GM21717 (cell line): ENCODE measurements around the gene B3GNT5.

Source experiments
- ATAC-seq: cut with Tn5 transposase; IDR thresholded peaks from one replicate; pipeline ENCODE4 v1.9.1; 2021; ENCODE audit warnings: mild to moderate bottlenecking, moderate library complexity; ENCODE audit not compliant: unreplicated experiment

B3GNT5 gene

DNA sequence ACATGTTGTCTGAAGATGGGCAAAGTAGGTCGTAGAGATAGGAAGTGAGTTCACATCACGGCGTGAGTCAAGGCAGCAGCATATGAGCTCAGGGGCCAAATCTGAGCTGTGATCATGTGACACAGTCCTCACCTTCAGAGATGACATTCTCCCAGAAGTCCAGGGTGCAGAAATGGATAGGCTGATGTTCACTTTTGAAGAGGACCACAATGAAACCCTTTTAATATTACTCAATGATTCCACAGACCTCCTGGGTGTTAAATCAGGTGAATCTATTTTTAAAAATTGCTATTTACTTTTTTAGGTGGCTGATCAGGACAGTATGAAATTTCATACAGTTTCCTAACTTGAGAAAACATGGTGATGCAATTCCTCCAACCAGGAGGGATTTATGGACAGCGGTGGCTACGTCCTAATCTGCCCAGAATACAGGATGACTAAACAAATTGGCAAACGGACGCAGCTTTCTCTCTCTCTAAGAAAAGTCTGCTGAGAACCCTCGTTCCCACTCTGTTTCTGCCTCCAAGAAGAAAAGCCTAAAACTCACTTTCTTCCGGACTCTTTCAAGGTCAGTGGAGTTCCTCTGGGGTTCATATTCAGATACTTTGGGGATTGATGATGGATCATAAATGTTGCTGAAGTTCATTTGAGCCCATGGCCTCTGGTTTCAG lies 34.4 kb downstream of the B3GNT5 start:
- ATAC-seq = no peak

DNA sequence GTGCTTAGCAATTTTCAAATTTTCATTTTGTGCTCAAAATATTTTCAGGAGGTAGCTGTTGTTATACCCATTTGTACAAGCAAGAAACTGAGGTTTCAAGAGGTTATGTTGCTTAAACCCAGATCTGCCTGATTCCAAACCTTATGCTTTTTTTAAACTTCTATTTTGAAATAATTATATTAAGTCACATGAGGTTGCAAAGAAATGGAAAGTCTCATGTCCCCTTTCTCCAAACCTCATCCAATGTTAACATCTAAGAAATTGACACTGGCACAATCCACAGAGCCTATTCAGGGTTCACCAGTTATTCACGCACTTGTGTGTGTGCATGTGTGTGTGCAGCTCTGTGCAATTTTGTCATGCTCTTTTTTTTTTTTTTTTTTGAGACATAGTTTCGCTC lies 35.1 kb downstream of the B3GNT5 start:
- no peak for ATAC-seq

DNA sequence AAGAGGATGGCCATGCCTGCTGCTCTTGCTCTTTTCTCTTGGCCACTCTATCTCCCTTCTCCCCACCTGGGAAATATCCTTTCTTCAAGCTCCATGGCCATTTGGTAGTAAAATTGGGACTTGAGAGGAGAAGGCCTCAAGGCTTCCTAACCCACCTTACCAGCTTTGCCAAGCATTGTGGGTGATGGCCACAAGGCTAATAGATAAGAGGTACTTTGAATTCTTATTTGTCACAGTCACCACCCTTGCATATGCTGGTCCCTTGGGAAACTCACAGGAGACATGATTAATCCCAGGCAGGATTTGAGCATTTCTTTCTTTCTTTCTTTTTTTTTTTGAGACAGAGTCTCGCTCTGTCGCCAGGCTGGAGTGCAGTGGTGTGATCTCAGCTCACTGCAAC lies 37.2 kb downstream of the B3GNT5 start:
- ATAC-seq = no peak

DNA sequence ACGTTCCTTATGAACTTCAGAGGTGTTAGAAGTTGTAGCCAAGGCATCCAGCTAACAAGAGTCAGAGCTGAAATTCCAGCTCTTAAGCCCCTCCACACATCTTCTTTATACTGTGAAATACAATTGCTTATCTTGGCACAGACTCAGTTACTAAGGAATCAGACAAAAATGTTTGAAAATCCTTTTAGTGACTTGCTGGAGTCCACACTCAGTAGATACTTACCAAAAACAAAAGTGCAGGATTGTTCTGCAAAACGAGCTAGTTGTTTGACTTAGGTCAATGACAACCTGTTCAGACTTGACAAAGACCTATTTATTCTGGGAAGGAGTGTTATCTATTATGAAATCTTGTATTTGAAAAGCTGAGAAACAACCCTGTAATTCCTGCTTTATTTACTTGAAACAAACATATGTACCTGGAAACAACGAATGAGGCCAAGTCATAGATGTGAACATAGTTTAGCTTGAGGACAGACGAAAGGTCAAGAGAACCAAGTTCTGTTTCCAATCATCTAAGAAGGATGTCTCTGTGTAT lies 38.5 kb downstream of the B3GNT5 start:
- ATAC-seq = no peak

DNA sequence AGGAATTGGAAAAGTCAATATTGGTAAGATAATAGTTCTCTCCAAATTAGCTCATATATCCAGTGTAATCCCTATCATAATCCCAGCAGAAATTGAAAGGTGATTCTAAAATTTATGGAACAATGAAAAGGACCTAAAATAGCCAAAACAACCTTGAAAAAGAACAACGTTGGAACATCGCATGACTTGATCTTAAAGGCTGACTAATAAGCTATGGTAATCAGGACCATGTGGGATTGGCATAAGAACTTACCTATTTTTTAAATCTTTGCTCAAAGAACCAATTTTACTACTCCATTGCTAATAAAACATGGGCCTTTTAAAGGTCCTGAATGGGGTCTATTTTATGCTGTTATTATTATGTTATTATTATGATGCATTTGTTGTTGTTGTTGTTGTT lies 40.9 kb downstream of the B3GNT5 start:
- no peak for ATAC-seq

DNA sequence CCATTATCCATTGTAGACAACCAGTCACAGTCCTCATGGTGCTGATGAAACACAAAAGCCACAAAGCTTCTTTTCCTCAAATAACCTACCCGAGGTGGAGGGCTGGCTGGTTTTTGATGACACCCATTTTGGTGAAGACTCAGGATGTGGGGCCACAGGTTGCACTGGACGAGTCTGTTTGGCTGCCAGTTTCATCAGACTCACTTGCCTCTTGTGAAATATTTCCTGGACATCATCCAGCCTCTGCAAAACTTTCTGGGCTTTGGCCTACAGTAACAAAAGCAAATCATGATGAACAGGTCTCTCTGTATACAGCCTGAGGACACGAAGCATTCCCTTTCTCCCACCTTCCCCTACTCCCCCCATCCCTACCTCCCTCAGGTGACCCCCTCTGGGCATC lies 42.2 kb downstream of the B3GNT5 start:
- ATAC-seq = no peak

DNA sequence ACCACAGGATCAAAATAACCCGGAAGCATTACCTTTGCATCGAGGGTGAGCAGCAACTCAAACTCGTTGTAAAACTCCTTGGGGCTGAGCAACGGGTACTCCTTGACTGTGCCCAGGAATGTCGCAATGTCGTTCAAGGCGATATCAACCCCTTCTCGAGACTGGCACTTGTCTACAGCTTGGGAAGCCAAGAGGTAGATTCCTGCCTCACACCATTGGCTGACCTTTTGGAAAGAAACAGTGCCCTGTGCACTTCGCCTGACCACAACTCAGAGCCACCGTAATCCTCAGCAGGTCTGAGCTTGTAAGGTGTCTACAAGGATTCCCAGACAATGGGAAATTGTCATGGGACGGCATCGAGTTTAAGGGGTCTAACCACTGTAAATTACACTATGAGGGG lies 43.9 kb downstream of the B3GNT5 start:
- no peak for ATAC-seq

DNA sequence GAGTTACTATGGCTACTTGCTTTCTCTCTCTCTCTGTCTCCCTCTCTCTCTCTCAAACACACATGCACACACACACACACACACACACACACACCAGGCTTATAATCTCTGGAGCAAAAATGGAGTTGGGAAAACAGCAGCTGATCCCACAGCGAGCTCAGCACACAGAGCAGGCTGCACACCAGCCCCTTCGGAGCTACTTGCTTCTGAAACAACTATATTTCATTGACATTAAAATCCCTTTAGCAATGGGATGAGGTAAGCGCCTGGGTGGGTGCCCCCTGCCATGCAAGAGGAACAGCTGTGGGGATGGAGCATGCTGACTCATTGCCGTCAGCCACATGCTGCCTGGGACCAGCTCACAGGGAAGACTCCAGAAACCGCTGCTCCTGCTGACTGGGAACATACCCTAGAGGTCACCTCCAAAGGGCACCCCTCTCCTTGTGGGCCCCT lies 45.7 kb downstream of the B3GNT5 start:
- ATAC-seq = no peak

DNA sequence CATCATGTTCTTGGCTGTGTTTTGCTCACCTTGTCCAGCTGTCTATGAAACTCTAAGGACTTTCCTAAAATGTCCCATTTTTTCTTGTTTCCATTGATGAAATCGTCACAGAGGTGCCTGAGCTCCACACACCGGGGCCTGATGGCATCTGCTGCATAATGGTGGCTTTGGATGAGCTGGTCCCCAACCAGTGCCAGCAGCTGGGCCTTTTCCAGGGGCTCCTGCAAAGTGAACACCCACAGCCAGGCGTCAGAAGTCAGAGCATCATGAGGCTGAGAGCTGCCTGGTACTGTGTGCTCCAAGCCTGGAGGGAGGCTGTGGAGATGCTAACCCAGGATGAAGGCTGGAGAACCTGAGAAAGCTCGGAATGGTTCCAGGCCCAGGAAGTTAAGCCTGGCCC lies 46.9 kb downstream of the B3GNT5 start:
- ATAC-seq = no peak

DNA sequence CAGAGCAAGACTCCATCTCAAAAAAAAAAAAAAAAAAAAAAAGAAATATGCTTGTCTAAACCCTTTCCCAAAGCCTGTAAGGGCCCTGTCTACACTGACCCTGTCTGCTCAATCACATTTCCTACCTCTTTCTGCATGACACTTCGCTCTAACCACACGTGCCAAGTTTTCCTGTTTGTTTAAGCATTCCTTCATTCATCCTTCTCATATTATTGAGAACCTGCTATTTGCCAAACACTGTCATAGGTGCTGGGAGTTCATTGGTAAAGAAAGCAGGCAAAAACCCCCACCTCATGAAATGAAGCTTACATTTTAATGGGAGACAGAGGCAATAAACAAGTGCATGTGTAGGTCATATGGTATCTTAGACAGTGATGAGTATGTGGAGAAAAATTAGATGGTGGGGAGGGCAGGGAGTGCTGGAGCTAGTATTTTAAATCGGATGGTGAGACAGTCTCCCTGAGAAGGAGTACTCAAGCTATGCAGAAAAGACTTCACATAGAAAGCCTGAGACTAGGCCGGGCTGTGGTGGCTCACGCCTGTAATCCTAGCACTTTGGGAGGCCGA lies 48.0 kb downstream of the B3GNT5 start:
- no peak for ATAC-seq

DNA sequence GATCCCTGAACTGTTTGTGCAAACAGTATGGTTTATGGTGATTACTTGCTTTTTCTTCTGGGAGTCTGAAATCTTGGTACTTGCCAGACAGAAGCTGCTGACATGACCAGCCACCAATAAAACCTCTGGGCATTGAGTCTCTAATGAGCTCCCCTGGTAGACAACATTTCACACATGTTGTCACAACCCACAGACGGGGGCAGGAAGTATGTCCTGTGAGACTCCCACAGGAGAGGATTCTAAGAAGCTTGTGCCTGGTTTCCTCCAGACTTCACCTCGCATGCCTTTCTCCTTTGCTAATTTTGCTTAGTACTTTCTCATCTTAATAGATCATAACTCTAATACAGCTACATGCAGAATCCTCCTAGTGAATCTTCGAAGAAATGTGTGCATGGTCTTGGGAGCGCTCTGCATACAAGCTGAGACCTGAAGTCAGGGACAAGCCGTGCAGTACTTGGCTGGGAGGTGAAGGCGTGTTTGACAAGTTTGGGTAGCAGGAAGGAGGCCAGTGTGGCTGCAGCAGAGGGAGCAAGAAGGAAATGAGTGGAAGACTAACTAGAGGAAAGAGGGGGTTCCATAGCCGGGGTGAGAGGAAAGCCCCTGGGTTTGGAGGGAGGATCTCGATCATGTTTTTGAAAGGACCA lies 49.0 kb downstream of the B3GNT5 start:
- ATAC-seq = no peak

DNA sequence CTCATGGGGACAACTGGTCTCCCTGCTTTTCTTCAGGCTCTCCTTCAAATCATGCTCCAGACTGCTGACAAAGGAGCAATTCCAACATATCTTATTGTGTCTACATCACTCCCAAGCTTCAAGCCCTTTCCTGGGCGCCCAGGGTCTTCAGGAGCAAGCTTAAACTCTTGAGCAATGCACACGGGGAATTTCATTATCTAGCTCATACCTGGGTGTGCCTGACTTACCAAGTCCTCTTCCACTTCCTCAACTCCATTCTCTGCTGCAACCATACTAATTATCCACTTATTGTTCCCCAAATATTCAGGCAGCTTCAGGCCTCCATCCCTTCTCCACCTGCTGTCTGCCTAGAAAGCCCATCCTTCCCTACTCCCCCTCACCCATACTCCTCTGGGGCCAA lies 50.6 kb downstream of the B3GNT5 start:
- ATAC-seq = no peak

DNA sequence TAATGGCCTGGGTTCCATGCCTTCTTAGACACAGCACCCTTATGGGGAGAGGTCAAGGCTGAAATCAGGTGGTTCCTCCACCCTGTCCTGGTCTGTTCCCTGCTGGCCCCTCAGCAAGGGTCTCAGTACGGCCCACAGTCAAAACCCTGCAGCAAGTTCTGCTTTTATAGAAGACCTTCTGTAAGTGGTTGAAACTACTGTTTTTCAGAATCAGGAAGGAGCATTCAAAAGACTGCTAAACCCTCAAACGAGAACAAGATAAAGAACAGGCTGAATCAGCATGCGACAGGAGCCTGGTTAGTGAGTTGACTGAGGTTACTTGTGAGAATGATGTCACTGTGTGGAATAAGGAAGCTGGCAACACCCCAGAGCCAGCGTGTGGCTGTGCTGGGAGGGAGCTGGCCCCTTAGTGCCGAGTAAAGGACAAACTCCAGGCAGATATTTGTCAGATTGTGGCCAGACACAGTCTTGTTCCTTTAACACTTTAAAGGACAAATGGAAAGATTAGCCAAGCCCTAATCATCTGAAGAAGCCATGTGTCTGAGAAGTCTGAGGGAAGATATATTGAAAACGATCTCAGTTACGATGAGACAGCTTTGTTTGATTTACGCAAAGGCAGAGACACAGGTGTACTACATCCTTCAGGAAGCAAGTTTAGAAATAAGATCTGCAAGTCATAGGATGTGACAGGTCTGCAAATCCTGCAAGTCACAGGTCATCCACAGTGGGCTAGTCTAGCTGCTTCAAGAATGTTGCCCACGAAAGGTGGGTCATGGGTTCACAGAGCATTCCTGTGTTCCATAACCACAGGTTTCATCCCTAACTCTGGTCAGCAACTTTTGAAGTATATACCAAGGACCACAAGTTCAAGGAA lies 54.0 kb downstream of the B3GNT5 start:
- peak; percentile 93 for ATAC-seq

DNA sequence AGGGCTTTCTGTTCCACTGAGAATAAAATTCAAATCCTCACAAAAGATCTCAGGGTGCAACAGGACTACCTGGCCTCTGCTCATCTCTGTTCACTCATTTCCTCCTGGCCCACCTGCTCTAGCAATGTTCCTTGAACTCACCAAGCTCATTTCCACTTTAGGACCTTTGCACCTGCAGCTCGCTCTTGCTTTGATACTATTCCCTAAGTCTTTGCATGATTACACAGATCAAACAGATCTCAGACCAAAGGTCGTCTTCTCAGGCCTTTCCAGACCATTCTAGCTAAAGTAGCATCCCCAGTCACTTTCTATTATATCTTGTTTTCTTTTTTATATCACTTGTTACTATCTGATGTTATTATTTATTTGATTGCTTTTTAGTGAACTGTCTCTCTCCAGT lies 54.7 kb downstream of the B3GNT5 start:
- no peak for ATAC-seq

DNA sequence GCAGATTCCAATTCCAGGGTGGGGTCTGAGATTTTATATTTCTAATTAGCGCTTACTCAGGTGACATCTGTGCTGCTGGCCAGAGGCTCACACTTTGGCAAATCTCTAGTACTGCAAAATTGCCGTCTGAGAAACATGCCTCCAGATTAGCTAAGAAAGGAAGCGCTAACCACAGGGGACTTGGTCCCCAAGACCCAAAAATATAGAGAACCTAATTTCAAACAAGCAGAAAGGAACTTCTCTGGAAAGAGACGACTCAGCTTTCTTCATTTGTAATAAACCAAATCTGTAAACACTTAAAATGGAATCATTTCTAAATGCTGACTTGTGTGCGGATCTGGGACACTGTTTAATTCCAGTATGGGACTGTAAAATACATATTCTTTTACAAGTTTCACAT lies 55.7 kb downstream of the B3GNT5 start:
- no peak for ATAC-seq

DNA sequence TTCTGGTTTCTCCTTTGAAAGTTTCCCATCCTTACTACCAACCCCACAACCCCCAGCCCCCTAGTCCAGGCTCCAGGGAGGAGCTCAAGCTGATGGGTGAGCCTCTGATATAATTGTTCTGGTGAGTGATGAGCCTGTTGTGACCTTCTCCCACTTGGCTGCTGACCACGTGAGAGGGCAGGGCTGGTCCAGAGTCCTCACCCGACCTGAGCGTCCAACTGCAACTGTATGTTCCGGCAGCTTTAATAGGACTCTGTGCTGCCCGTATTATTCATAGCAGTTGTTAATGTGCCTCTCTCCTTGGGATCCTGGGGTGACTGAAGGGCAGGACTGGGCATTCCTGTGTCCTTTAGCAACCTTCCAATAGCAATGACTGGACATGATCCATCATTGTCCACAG lies 56.2 kb downstream of the B3GNT5 start:
- no peak for ATAC-seq

DNA sequence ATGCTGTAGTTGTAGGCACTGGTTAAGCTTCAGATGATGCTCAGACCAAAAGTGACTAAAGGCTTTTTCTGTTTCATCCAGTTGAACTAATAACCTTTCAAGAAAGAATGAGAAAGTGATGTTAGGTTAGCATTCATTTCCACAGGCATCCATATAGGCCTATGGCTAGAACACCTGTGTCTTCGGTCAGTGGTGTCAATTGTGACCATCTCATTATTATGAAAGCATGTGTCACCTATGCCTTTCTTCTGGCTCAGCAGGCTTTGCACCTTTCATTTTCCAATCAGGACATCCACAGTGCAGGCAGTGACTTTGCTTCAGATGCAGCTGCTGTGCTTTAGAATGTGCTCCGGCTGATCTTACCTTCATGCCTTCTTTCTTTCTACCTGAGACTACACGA lies 57.9 kb downstream of the B3GNT5 start:
- ATAC-seq = no peak

DNA sequence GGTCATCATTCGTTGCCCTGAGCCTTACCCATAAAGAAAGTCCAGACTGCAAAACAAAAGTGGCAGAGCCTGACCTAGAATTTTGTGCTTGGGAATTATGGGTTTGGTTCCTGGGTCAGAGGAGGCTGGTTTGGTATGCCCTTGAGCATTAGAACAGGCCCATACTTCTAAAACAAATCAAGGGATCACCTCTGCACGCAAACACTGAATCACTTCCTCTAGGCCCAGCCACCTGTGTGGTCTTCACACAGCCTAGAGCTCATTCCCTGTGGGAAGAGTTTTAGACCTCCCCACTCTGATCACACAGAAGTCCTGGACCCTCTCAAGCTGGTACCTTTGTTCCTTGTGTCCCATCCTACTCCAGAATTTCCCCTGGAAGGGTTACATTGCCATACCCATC lies 59.4 kb downstream of the B3GNT5 start:
- ATAC-seq = no peak

DNA sequence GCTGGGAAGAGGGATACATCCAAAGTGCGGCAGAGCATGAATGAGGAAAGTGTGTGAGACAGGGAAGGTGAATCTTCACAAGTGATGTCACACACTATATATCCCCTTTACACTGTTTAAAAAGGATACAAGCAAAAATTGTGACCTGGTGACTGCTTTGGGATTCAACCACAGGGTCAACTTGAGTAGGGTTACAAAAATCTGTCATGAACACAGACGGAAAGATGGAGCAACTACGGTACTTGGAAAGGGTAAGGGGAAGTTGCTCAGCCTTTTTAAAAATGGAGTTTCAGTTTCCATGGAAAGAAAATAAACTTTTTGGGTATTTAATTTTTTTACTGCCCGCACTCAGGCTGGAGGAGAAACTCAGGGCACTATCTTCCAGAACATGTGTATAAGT lies 60.3 kb downstream of the B3GNT5 start:
- ATAC-seq = no peak

DNA sequence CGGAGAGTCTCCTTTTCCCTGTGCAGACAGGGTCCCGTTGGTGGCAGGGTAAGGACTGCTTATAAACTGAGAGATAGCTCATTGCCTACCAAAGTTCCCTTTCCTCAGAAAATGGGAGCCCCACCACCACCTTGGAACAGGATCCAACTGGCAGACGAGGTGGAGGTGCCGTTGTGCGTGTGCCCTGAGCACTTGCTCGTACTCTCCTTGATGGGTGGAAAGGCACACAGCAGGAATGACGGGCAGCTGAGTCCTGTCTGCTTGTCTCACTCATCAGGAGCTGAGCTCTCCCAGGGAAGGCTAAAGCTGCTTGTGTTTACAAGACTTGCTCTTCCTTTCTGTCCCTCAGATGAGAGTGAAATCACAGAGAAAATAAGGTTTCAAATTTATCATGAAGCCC lies 60.7 kb downstream of the B3GNT5 start:
- ATAC-seq = no peak

DNA sequence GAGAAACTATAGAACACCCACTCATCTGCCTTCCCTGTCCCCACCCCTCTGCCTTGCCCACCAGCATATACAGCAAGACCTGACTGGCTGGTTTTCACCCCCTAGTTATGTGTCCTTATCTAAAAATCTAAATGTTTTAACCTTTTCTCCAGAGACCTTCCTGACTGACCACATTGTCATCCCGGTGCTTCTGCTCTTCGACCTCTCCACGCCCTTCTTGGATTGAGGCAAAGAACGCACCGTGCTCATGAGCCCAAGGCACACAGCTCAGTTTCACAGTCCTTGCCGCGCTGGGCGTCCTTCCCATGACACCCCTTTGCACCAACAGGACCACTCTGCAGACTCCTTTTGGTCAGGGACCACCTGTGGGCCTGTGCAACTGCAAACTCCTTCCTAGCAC lies 62.7 kb downstream of the B3GNT5 start:
- ATAC-seq = no peak
